HepG2 (cell line): ENCODE results near the gene QKI. TPM values are rescaled to one million over a fixed set of nuclear protein-coding genes. Genes with fewer than 3 reads are reported as not detected.

ENCODE experiments used
- ATM ChIP-seq: fragments of 450-650 bp; IDR thresholded peaks from 2 replicates; pipeline ENCODE4 v1.7.1; 2017; ENCODE audit warnings: mild to moderate bottlenecking, borderline replicate concordance
- GATAD2A ChIP-seq: IDR thresholded peaks from 2 replicates; pipeline ENCODE4 v1.6.1; 2016
- GTF2F1 ChIP-seq: fragments of 150-350 bp; IDR thresholded peaks from 2 replicates; pipeline ENCODE4 v1.6.1; 2014; ENCODE audit warnings: low read length
- HDAC2 ChIP-seq: sonication (generic); formaldehyde crosslinking; IDR thresholded peaks from 2 replicates; pipeline ENCODE4 v1.4.0; 2020; ENCODE audit warnings: missing genetic modification reagents
- HMGA1 ChIP-seq: sonication (generic); formaldehyde crosslinking; conservative IDR thresholded peaks from 2 replicates; pipeline ENCODE4 v1.4.0; 2020; ENCODE audit warnings: missing genetic modification reagents
- HOXA7 ChIP-seq: sonication (generic); formaldehyde crosslinking; IDR thresholded peaks from 2 replicates; pipeline ENCODE4 v1.8.1; 2022; ENCODE audit warnings: mild to moderate bottlenecking, missing genetic modification reagents, moderate library complexity
- KLF12 ChIP-seq: sonication (generic); formaldehyde crosslinking; IDR thresholded peaks from 2 replicates; pipeline ENCODE4 v1.4.0; 2020; ENCODE audit warnings: missing genetic modification reagents, borderline replicate concordance
- MBD4 ChIP-seq: IDR thresholded peaks from 2 replicates; pipeline ENCODE4 v1.6.1; 2012; ENCODE audit warnings: low read length, inconsistent platforms, borderline replicate concordance
- NR2F2 ChIP-seq: IDR thresholded peaks from 2 replicates; pipeline ENCODE4 v1.6.1; 2012; ENCODE audit warnings: low read depth, inconsistent platforms, borderline replicate concordance
- POLR2AphosphoS2 ChIP-seq: IDR thresholded peaks from 2 replicates; pipeline ENCODE4 v1.6.1; 2011; ENCODE audit warnings: low read depth, low read length, improper control_type of control experiment
- SETDB1 ChIP-seq: sonication (generic); formaldehyde crosslinking; IDR thresholded peaks from 2 replicates; pipeline ENCODE4 v1.5.1; 2020; ENCODE audit warnings: missing genetic modification reagents, mild to moderate bottlenecking, borderline replicate concordance
- SOX5 ChIP-seq: IDR thresholded peaks from 2 replicates; pipeline ENCODE4 v1.6.1; 2016; ENCODE audit warnings: borderline replicate concordance
- SP140L ChIP-seq: sonication (generic); formaldehyde crosslinking; IDR thresholded peaks from 2 replicates; pipeline ENCODE4 v1.4.0; 2020; ENCODE audit warnings: missing genetic modification reagents, borderline replicate concordance
- UBTF ChIP-seq: sonication (generic); formaldehyde crosslinking; IDR thresholded peaks from 2 replicates; pipeline ENCODE4 v1.4.0; 2020; ENCODE audit warnings: mild to moderate bottlenecking, missing genetic modification reagents
- ZBTB1 ChIP-seq: sonication (generic); formaldehyde crosslinking; IDR thresholded peaks from 2 replicates; pipeline ENCODE4 v1.4.0; 2020; ENCODE audit warnings: missing genetic modification reagents, borderline replicate concordance
- ZFP37 ChIP-seq: sonication (generic); formaldehyde crosslinking; IDR thresholded peaks from 2 replicates; pipeline ENCODE4 v1.4.0; 2020; ENCODE audit warnings: missing genetic modification reagents, borderline replicate concordance
- ZNF138 ChIP-seq: sonication (generic); formaldehyde crosslinking; IDR thresholded peaks from 2 replicates; pipeline ENCODE4 v1.5.0; 2020; ENCODE audit warnings: mild to moderate bottlenecking, low read depth, missing genetic modification reagents
- ZNF142 ChIP-seq: sonication (generic); formaldehyde crosslinking; IDR thresholded peaks from 2 replicates; pipeline ENCODE4 v1.4.0; 2020; ENCODE audit warnings: missing genetic modification reagents
- ZNF18 ChIP-seq: sonication (generic); formaldehyde crosslinking; IDR thresholded peaks from 2 replicates; pipeline ENCODE4 v1.8.0; 2022; ENCODE audit warnings: mild to moderate bottlenecking, missing genetic modification reagents; ENCODE audit not compliant: insufficient replicate concordance
- ZNF382 ChIP-seq: sonication (generic); formaldehyde crosslinking; IDR thresholded peaks from 2 replicates; pipeline ENCODE4 v1.5.0; 2020; ENCODE audit warnings: missing genetic modification reagents, mild to moderate bottlenecking, borderline replicate concordance
- ZNF761 ChIP-seq: sonication (generic); formaldehyde crosslinking; conservative IDR thresholded peaks from 2 replicates; pipeline ENCODE4 v1.4.0; 2020; ENCODE audit warnings: mild to moderate bottlenecking, missing genetic modification reagents
- ZNF781 ChIP-seq: sonication (generic); formaldehyde crosslinking; IDR thresholded peaks from 2 replicates; pipeline ENCODE4 v1.5.1; 2020; ENCODE audit warnings: borderline replicate concordance, mild to moderate bottlenecking, missing genetic modification reagents; ENCODE audit errors: not compliant biosample characterization
- polyA plus RNA-seq, 8 experiments: library from polyadenylated mRNA; depleted of rRNA in 3 of 8; stranded (reverse) in 7 of 8; unstranded in 1 of 8; fragments of >200 nt; fragmentation: Illumina TruSeq in 4 of 8; extraction: Trizol in 4 of 8; gene quantifications; 2 replicates each; pipeline versions ENCODE4 v1.2.1 to v1.2.3, GENCODE V29; 2011 to 2016; ENCODE audit warnings: low read depth in 4 of 8, missing spikeins in 1 of 8, mixed read lengths in 1 of 8; ENCODE audit not compliant: insufficient read depth in 1 of 8
- total RNA-seq, 5 experiments: library from RNA; depleted of rRNA; stranded (reverse); fragments of >200 nt; fragmentation: Illumina TruSeq; extraction: Trizol; gene quantifications; 2 replicates each; pipeline ENCODE4 v1.2.3, GENCODE V29; 2016; ENCODE audit warnings: low read depth in 1 of 5

The QKI gene
- total and polyA plus RNA-seq, 2 of the 13 experiments (the other 11 are each of a cell fraction or from before 2014, with no cell fraction given), result 136 to 137 TPM

GRCh38 chr6:163404825-163405265 is 9.7 kb upstream of the QKI start (continued):
- TF ChIP-seq ZNF142 (0 out of 2 replicates have a peak, but pooled peaks have one; percentile 15), ZNF138 (CRISPR knock-in tag) (no peak), ZFP37 (no peak), SETDB1 (CRISPR knock-in tag) (no peak), SOX5 (CRISPR knock-in tag) (0 out of 2 replicates have a peak, but pooled peaks have one; percentile 22), KLF12 (no peak), HDAC2 (0 out of 2 replicates have a peak, but pooled peaks have one; percentile 25), ZNF781 (CRISPR knock-in tag) (no peak), ZNF18 (no peak), NR2F2 (no peak), ATM (no peak), MBD4 (no peak), SP140L (CRISPR knock-in tag) (no peak), ZBTB1 (no peak), UBTF (peak; percentile 28; the same call in 1 of the 2 replicates), POLR2AphosphoS2 (no peak), GTF2F1 (no peak), HMGA1 (CRISPR knock-in tag) (no peak), ZNF382 (no peak), ZNF761 (no peak), GATAD2A (no peak; the same call in 1 of the 2 replicates), HOXA7 (no peak)
